A673 (cell line): ENCODE data around the gene DOCK4.

Source experiments
- EZH2 ChIP-seq: fragments of 200-600 bp; sonication (generic); IDR thresholded peaks from 2 replicates; pipeline ENCODE4 v1.6.1; 2017; ENCODE audit warnings: borderline replicate concordance, low read depth, mild to moderate bottlenecking, mixed read lengths, antibody characterized with exemption, low read length; ENCODE audit not compliant: poor library complexity, severe bottlenecking
- TF ChIP-seq, protein P1 (sequence below): fragments of 300-800, 200-600 bp; sonication (generic); conservative IDR thresholded peaks from 2 replicates; pipeline ENCODE4 v1.5.1; 2017; ENCODE audit warnings: low read depth, mild to moderate bottlenecking, antibody characterized with exemption, low read length, moderate library complexity, mixed read lengths

GRCh38 chr7:111815354-111815753, 390.8 kb downstream of the DOCK4 start:
- TF ChIP-seq, protein P1, sequence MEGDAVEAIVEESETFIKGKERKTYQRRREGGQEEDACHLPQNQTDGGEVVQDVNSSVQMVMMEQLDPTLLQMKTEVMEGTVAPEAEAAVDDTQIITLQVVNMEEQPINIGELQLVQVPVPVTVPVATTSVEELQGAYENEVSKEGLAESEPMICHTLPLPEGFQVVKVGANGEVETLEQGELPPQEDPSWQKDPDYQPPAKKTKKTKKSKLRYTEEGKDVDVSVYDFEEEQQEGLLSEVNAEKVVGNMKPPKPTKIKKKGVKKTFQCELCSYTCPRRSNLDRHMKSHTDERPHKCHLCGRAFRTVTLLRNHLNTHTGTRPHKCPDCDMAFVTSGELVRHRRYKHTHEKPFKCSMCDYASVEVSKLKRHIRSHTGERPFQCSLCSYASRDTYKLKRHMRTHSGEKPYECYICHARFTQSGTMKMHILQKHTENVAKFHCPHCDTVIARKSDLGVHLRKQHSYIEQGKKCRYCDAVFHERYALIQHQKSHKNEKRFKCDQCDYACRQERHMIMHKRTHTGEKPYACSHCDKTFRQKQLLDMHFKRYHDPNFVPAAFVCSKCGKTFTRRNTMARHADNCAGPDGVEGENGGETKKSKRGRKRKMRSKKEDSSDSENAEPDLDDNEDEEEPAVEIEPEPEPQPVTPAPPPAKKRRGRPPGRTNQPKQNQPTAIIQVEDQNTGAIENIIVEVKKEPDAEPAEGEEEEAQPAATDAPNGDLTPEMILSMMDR = no peak
- TF ChIP-seq EZH2 = no peak
